Measurements from ENCODE around the gene LACC1. TPM values are rescaled to one million over a fixed set of nuclear protein-coding genes. Genes with fewer than 3 reads are reported as not detected.

LACC1 gene
- total RNA-seq, 1 donor from 2014 or later: 77.8 TPM

DNA sequence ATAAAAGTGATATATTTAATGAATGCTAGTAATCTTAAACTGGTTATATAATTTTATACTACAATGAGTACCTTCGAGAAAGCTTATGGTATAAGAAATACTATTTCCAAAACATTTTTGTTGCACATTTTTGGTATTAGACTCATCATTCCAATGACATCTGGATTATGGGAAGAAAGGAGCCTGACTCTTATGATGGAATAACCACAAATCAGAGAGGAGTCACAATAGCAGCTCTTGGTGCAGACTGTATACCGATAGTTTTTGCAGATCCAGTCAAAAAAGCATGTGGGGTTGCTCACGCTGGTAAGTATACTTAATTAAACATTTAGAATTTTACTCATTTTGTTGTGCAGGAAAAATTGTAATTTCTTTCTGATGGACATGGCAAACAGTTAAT, 3.9 kb downstream of the LACC1 start:
- DNase-seq (ENCODE audit: low spot score): no peak

DNA sequence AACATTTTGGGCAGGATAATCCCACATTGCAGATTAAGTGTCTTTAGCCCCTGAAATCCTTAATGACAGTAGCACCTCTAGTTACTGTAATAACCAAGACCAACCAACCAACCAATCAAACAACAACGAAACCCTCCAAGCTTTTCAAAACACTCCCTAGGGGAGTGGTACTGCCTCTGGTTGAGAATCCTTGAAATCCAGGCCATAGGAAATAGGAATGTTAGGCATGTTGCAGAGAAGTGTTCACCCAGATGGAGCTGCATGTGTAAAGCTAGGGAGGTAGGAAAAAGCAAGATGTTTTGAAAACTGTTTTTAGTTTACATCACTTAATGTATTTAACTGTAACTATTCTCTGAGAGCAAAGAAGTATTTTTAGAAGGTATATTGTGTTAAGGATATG, 4.5 kb downstream of the LACC1 start:
- DNase-seq (ENCODE audit: low spot score): peak; percentile 23

DNA sequence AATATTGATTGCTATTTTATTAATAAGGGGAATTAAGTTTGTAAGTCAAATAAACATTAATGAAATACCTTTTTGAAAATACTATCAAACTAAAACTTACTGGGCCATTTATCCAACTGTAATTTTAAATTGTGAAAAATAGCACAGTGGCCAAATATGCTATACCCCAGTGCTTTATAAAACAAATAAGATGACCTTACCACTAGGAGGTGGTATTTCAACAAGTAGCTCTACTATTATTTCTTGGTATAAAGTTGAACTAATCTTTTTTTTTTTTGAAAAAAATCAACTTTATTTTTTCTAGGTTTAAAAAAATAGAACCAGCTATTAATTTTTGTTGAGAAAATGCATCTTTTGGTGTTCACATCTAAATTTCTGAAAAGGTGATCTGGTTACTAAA, 14.7 kb downstream of the LACC1 start:
- DNase-seq (ENCODE audit: low spot score): no peak

DNA sequence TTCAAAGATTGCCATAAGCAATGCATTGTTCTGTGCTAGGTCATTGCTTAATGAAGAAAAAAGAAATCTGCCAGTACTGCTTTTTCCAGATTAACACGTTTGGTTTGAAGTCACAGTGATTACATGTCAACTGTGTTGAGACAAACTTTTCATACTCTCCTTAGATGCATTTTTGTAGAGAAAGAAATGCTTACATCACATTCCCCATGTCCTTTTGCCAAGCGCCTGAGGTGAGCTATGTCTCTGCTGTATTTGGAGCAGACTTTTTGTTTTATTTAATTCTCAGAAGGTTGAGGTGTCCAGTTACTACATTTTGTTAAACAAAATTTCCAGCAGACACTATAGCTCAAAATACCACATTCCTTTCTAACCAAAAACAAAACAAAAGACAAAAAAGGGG, 16.2 kb downstream of the LACC1 start:
- DNase-seq (ENCODE audit: low spot score): peak; percentile 51

DNA sequence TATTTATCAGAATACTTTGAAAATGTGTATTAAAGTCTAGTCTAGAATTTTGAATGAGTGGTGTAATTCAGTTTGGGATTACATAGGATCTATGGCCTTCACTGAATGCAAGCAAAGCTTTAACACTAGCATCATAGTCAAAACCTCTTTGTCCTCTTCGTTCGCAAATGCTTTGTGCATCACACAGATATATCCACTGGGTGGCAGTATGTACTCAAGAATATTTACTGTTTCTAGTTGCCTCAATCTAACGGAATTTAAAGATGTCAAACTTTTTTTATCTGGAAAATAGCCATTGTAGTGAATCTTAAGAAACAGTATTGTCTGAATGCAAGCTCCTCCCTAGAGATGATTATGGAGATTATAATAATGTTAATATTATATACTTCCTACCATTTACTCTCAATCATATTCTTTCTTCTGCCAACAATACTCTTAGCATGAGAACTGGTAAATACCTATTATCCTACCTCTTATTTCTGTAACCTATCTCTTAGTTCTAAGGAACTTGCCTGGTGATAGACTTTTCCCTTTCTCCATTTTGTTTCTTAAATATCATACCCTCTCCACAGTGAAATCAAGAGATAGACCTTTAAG, 25.8 kb downstream of the LACC1 start:
- peak; percentile 75 for DNase-seq (ENCODE audit: low spot score)

DNA sequence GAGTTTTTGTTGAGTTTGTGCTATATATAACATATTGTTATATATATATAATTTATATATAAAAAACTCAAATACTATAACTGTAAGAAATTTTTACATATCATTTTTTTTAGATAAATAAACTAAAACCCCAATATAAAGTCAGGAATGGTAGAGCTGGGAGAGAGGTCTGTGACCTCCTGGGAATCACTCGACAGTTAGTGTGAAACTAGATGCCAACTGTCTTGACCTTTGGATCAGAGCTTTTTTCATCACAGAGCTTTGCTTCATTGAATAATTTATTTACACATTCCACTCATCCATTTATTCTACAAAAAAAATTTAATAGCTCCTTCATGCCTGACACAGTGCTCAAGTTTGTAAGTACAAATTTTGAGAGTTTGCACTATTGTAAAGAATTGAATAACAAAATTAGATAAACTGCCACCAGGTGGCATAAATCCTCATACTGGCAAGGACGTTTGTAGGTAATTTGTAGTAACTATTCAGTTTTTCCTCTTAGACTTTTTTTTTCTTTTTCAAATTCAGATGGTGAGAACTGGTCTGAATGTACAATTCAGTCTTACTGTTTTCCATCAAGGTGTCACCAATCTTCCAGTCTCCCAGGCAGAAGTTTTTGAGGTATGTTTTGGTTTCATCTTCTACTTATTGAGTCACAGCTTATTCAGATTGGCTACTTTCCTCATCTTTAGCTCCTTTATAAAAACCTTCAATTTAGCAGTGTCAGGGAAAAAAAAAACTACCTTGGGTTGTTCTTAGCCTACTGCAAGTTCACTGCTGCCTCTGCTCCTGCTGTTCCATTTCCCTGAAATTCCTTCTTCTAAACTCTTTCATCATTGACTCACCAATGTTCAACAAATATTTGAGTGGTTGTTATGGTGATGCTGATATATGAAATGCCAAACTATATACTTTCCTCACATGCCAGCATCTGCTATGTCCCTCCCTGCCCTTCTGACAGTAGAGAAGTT, 28.7 kb downstream of the LACC1 start:
- peak; percentile 57 for DNase-seq (ENCODE audit: low spot score)

DNA sequence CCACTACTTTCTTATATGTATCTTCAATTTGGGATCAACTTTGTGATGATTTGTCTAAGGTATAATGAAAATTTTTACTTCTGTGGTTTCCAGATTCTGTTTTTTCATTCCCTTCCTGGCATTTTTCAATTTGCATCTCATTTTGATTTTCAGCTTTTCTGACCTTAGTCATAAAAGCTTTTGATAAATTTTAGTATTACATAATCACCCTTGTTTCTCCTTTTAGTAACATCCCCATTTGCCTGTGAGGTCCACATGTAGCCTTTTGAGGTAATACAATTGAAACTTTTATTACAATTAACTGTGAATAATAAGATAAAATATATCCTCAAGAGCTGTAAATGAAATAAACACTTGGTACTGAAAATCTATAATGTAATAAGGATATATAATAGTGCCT, 31.2 kb downstream of the LACC1 start:
- no peak for DNase-seq (ENCODE audit: low spot score)

DNA sequence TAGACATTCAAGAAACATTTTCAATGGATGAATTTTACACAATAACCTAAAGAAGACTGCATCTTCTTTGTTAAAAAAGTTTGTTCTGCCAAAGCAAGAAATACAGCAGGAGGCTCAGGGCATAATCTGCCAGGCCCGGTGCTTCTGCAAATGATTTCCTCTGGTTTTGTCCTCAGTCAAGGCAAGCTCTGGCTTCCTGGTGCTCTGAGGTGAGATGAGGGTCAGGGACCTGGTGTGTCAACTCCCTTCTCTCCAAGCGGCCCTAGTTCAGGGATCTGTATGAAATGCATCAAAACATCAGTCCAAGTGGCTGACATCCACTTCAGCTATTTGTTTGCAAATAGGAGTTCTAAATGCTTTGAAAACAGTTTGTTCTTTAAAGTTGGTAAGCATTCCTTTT, 31.6 kb downstream of the LACC1 start:
- DNase-seq (ENCODE audit: low spot score): no peak

DNA sequence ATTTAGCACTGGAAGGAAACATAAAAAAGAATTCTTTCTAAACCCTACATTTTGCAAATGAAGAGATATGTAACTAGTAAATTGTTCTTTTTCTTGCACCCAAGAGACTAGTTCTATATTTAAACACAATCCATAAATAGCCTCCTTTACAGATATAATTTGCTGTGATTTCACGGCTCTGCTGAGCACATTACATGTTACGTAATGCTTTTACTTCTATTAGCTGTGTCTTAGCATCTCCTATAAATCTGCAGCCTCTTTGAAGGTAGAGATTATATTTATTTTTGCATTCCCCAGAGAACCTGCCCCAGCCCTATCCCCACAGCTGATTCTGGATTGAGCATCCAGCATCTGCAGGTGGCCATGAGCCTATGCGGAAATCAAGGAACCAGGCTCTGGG, 32.2 kb downstream of the LACC1 start:
- DNase-seq (ENCODE audit: low spot score): no peak

DNA sequence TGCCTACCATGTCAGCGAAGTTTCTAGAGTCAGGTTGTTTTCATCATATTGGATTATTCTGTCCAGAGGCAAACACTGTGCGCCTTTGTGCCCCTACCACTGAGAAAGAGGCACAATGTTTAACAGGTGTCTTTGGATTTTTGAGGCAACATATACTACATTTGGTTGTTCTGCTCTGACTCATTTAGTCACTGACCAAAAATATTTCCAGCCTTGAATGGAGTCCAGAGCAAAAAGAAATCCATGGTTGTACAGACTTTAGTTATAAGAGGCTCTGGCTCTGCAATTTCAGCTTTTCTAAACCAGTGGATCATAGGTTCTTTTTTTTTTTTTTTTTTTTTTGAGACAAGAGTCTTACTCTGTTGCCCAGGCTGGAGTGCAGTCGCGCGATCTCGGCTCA, 35.7 kb downstream of the LACC1 start:
- peak; percentile 42 for DNase-seq (ENCODE audit: low spot score)

DNA sequence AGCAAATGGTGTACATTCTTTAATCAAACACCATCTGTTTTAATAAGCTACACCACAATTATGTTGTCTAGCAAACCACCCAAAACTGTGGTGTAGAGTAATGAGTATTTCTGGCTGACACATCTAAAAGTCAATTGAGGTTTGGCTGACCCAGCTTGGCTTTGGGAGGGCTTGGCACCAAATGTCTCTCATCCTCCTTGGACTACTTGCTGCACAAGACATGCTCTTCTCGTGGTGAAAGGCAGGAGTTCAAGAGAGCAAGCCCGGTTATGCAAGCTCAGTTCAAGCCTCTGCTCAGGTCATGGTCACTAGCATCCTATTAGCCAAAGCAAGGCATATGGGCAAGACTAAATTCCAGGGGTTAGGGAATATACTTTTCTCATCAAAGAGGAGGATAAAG, 37.1 kb downstream of the LACC1 start:
- no peak for DNase-seq (ENCODE audit: low spot score)

DNA sequence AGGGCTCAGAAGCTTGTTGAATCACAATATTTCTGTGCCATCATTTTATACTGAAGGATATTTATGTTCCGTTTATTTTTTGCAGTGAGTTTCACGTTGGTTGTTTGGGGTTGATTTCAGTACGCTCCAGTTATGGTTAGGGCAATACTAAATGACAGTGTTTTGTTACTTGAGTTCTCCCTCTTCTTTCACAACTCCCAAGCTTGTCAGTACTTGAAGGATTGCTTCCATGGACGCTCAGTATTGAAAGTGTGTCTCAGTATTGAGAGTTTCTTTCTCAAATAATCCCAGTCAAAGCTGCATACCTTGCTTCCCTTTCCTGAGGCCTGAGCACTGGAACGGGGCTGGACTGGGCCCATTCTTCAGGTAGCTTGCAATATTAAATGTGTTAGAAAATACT, 38.9 kb downstream of the LACC1 start:
- no peak for DNase-seq (ENCODE audit: low spot score)

DNA sequence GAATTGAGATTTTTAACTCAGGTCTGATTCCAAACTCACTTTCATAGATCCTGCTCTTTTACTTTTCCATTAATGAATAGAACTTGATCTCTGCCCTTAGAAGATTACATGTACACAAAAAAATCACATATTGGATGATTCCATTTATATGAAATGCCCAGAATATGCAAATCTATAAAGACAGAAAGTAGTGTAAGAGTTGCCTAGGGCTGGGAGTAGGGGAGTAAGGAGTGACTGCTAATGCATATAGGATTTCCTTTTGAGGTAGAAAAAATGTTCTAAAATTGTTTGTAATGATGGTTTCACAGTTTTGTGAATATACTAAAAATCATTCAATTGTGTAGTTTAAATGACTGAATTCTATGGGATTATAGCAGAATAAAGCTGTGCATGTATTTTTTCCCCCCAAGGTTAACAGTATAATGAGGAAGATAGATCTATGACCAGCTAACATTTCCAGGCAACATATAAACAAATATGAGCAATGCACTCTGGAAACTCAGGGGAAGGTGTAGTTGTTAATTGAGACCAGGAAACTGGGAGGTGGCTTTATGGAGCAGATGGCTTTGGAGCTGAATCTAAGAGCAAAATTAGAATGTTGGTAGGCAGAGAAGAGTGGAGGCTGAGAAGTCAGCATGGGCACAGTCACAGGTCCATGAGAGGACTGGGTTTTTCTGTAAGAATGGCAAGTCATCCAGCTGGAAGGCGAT, 41.4 kb downstream of the LACC1 start:
- no peak for DNase-seq (ENCODE audit: low spot score)

DNA sequence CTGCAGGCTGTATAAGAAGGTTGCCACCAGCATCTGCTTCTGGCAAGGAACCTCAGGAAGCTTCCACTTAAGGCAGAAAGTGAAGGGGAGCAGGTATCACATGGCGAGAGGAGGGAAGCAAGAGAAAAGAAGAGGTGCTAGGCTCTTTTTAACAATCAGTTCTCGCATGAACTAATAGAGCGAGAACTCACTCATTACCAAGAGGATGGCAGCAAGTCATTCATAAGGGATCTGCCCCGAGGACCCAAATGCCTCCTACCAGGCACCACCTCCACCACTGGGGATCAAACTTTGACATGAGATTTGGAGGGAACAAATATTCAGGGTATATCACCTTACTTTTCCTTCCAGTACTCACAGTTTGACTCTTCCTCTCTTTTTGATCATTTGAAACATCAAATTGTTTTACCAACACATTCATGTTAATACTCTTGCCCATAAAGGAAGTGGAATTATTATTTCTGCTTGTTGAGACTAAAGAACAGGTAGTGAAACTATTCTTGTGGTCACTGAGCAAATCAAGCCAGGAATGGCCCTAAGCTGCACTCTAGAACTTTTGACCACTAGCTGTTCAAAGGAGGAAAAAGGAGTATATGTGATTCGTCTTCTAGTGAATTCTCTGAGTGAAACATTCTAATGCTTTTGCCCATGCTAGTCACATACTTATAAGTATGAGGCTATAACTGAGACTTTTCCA, 45.0 kb downstream of the LACC1 start:
- DNase-seq (ENCODE audit: low spot score): no peak

DNA sequence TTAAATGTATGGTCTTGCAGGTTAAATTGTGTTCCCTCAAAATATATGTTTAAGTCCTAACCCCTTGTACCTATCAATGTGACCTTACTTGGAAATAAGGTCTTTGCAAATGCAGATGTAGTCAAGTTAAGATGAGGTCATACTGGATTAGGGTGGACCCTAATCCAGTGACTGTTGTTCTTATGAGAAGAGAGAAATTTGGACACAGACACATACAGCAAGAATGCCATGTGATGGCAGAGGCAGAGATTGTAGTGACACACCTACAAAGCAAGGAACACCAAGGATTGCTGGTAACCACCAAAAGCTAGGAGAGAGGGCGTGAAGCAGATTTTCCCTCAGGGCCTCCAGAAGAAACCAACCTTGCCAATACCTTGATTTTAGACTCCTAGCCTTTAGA, 50.2 kb downstream of the LACC1 start:
- no peak for DNase-seq (ENCODE audit: low spot score)

DNA sequence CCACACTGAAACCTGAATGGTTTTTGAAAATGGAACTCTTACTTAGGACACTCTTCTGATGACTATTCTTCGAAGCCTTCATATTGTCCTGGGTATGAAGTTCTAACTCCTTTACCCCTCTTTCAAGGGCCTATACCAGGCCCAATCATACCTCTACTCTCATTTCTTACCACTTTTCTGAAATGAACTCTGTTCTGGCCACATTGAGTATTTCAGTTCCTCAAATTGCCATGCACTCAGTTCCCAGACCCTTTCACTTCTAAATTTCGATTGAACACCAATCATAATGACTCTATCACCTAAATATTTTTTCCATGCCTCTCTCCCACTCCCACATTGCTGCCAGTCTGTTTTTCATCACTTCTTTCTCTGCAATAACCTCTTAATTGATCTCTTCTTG, 53.7 kb downstream of the LACC1 start:
- DNase-seq (ENCODE audit: low spot score): no peak

DNA sequence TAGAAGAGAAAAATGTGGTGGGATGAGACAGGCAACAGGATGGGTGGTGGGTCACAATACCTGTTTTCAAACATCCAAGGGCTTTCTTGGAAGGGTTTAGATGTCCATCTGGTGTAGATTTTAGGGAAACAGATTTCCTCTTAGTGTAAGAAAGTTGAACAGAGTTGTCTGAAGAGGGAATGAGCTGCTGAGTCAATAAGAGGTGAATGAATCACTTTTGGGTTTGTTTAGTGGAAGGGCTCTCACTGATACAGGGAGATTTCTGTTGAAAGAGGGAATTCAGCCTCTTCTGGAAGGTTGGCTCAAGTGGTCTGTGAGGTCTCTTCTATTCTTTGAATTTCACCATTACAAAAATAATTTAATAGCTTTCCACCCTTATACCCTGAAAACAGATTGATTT, 54.6 kb downstream of the LACC1 start:
- no peak for DNase-seq (ENCODE audit: low spot score)

DNA sequence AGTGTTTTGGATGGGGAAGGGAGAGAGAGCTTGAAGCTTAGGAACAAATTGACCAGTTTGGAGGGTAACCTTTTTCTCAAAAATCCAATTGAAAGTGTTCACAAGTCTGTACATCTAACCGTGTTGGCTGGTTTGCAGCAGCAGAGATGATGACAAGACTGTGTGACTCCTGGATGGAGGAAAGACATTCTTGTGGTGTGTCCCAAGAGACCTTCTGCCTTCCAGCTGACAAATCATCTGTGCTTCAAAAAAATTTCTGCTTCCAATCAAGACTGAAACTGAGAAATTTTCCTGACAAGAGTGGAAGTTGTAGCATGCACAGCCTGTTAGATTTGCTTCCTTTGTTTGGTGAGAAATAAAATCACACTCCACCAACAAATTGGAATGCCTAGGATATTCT, 56.2 kb downstream of the LACC1 start:
- no peak for DNase-seq (ENCODE audit: low spot score)

DNA sequence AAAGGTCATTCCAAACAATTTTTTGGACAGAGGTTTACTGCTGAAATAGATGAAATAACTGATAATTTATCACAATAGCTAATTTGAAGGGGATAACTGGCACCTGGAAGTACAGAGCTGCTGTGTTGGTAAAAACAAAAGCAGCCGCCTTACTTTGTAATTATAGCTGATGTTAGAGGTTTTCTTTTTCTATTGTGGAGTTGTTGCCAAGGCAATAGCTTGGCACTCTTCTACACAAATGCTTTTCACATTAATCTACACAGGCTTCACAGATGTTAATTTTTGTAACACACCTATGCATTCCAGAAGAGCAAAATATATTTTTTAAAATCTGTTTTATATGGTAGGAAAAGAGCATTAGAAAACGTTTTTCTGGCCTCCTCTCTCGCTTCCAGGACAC, 56.9 kb downstream of the LACC1 start:
- no peak for DNase-seq (ENCODE audit: low spot score)

DNA sequence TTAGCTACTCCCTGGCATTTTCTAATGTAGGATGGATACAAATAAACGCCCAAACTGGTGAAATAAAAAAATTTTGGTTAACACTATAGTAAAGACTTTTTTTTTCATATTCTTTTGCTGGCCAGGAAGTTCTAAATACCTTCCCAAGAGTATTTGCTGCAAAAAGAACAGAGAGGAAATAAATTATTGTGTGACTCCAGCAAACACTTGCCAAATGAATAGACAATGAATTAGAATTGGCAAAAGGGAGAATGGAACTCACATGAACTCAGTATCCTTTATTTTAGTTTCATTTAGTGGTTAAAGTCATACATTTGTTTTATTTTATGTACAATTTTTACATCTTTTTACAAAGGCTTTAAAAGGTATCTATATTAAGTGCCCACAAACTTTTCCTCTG, 58.1 kb downstream of the LACC1 start:
- no peak for DNase-seq (ENCODE audit: low spot score)

DNA sequence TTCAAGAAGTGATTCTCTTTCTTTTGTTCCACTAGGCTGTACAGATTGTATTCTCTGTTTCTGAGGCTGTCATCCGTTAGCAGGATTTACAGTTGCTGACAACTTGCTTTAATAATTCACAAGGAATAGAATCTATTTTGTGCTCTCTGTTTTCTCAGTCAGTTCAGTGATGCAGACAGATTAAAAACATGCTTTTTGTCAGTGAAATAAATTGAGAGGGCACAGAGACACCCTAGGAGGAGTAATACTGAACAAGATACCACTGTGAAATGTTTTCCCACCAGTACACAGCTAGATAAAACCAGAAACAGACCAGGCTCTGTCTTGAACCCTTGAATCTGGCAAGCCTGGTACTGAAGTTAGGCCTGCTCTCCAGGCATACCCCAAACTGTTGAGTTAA, 58.7 kb downstream of the LACC1 start:
- DNase-seq (ENCODE audit: low spot score): no peak

DNA sequence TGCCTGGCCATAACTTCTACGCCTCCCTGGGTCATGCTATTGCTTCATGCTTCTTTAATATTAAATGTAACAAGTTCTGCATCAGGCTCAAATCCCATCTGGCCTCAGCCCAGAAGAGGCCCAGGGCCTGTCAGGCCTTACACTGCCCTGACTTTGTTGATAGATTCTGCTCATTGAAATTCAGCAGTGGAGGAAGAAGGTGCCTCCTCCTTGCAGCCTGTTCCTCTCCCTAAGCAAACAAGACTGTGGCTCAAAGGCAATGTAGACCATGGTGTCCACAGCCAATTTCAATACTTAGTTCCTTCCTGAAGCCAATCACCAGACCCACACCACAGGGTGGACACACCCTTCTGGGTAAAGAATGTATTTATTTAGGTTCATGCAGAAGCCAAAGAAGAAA, 59.4 kb downstream of the LACC1 start:
- peak; percentile 54 for DNase-seq (ENCODE audit: low spot score)
